ENCODE measurements around the gene SLC45A2.
A peak's percentile ranks its signal among the peaks of the same experiment; 100 is the strongest.
"Not testable (repeated sequence)": the region's sequence is repeated elsewhere in the genome, so short reads cannot be mapped to it uniquely, and the experiment has no call there.

Gene SLC45A2

DNA sequence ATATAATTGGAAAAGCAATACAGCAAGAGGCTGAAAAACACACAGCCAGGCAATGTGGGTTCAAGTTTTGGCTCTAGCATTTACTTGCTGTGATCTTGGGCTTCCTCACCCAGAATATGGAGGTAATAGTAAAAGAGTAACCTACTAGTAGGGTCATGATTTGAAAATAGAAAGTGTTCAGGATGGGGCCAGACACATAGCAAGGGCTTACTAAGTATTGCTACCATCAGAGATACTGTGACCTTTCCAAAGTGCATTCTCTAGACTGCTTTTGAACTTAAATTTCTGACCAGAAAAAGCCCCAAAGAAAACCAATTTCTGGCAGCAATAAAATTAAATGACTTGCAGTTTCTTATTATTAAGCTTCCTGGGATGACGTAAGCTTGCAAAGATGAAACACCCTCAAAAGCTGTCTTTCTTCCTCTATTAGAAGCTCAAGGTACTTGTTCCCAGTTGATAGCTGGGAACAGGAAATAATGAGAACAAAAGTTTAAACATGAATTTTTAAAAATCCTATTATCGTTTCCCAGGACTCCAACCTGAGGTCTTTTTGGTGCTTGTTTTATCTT, 20.3 kb downstream of the SLC45A2 start:
- peak; percentile 19 for DNase-seq

DNA sequence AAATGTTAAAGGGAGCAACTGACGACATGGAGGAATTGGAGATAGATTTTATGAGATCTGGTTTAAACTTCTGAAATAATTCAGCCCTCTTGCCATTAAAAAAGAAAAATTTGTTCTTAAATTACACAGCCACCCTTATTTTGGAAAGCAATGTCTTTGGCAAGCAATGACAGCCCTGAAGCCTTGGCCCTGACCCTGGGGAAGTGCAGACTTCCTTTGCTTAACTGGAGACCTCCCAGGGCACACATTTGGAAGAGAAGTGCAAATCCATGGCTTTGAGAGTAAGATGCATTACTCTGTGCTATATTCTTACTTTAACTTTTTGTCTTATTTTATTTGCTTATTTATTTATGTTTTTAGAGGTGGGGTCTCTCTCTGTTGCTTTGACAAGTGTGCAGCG, 26.3 kb downstream of the SLC45A2 start:
- DNase-seq = no peak

DNA sequence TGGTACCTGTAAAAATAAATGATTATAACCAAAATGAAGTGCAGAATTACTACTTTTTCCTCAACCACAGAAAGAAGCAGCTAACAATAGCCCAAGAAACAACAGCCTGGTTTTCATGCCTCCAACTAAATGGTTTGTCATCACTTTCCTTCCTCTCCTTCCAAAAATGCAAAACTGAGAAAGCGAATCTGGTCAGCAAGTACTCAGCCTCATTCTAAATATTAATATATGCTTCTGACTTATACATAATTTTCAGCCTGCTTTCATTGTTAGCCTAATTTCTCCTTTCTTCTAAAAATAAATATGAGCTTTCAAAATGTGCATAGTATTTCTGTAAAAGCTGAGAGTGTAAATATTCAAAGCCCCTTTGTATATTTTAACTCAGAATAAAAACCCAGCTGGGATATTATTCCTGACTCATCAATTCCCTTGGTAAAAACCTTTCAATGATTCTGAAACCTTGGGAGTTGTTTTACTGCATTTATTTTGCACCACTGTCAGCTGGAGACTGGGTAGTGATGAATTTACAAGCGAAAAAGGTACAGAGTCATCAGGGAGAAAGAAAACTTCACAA, 26.8 kb downstream of the SLC45A2 start:
- DNase-seq = no peak

DNA sequence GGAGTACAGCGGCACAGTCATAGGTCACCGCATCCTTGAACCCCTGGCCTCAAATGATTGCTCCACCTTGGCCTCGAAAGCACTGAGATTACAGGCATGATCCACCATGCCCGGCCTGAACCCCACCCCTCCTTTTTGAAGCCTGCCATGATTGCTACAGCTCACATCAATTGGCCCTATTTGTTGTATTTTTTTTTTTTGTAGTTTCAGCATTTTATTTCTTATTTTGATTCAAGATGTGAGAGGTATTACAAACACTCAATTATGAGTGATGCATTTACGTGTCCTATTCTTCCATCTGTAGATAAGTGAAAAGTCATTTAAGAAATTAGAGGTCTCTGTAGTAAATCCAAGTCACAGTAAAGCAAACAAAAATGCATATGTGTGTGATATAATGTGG, 32.3 kb downstream of the SLC45A2 start:
- not testable (repeated sequence) for DNase-seq

DNA sequence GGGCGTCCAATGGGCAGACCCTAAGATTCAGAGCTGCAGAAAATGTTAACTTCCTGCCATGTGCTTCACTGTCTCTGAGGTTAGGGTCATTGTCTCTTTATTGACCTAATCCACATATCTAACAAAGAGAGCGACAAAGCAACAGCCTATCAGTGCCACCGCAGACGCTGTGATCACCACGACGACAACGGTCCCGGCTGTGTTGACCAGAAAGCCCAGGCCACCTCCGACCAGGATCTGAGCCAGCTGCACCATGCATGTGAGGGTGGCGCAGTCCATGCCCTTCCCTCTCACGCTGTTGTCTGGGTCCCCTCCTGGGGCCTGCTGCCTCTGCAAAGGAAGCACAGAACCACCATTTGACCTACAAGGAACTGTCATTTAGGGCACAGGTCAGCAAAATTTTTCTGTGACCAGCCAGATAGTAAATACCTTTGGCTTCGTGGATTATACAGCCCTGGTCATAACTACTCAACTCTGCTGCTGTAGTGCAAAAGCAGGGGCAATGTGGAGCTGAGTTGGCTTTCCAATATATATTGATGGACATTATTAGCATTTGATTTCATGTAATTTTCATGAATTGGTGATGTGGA, 39.9 kb downstream of the SLC45A2 start:
- DNase-seq = no peak

DNA sequence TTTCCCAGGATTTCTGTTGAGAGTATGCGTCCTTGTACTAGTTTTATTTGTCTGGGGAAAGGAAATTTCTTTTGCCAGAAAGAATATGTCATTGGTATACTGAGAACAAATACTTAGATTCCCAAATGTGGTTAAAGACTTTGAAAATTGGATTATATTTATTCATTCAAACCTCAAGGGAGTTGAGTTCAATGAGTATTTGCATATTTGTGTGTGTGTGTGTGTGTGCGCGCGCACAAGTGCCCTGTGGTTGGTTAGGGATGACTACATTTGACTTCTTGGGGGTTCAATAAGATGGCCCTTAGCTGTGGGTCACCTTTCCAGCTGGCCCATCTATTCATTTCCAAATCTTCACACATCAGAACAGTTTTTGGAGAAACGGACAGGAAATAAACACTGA, 43.4 kb downstream of the SLC45A2 start:
- DNase-seq = no peak

DNA sequence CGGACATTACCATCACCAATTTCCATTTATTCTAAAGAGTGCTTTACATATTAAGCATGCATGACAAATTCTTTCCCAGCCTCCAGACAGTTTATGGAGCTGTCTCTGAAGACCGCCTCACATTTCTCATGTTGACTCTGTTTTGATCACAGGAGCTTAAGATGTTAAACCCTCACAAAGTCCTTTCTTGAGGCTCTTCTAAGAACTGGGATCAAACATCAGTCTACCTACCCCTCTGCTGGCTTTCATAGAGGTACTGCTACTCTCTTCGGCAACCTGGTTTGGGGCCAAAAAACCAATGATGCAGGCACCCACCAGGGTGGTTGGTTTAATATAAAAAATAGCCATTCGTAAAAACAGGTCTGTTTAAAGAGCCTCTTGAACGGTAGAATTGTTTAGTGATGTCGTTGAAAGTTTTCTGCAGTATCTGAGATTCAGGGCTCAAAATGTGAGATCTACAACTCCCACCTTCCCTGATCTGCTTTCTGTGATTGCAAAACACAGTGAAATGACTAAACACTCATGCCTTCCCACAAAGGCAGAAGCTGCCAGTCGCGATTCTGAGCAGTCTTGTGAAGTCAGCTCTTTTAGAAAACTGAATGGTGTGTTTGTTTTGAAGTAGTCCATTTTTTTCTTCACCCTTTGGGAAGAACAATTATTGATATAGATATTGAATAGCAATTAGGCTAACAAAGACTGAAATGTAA, 44.8 kb downstream of the SLC45A2 start:
- DNase-seq = peak; percentile 6

DNA sequence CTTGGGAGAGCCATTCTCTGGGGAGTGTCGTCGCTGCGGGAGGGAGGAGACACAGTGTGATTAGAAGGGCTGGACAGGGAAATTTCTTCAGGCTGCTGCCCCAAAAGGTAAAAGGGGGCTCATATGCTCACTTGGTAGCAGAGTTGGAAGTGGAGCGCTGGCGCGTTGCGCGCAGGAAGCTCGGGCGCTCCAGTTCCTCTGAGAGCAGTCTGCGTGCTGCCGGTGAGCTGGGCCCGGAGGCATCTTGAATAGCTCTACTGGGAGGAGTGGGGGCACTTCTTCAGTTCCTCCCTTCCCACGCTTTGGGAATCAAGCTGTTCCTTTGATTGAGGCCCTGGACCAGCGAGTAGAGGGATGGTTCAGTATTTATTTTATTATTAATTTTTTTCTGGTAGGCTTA, 45.6 kb downstream of the SLC45A2 start:
- no peak for DNase-seq

DNA sequence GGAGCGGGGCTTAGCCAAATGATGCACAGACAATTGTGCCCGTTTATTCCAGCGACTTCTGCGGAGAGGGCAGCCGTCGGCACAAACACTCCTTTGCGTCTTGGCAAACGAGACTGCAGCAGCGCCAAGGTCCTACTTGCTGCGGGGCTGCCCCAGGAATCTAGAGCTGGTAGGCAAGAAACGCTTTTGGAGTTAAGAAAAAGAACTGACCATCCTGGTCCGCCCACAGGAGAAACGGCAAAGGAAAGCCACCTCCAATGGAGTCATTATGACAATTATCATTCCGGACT, 46.0 kb downstream of the SLC45A2 start:
- no peak for DNase-seq

DNA sequence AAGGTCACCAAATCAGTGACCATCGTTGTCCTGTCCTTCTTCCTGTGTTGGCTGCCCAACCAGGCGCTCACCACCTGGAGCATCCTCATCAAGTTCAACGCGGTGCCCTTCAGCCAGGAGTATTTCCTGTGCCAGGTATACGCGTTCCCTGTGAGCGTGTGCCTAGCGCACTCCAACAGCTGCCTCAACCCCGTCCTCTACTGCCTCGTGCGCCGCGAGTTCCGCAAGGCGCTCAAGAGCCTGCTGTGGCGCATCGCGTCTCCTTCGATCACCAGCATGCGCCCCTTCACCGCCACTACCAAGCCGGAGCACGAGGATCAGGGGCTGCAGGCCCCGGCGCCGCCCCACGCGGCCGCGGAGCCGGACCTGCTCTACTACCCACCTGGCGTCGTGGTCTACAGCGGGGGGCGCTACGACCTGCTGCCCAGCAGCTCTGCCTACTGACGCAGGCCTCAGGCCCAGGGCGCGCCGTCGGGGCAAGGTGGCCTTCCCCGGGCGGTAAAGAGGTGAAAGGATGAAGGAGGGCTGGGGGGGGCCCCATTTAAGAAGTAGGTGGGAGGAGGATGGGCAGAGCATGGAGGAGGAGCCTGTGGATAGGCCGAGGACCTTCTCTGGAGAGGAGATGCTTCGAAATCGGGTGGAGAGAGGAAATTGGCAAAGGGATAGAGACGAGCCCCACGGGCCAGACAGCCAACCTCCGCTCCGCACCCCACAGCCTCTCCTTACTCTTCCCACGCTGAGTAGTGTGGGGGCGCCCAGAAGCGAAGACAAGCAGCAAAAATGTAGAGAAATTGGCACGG, 46.6 kb downstream of the SLC45A2 start:
- DNase-seq = no peak

DNA sequence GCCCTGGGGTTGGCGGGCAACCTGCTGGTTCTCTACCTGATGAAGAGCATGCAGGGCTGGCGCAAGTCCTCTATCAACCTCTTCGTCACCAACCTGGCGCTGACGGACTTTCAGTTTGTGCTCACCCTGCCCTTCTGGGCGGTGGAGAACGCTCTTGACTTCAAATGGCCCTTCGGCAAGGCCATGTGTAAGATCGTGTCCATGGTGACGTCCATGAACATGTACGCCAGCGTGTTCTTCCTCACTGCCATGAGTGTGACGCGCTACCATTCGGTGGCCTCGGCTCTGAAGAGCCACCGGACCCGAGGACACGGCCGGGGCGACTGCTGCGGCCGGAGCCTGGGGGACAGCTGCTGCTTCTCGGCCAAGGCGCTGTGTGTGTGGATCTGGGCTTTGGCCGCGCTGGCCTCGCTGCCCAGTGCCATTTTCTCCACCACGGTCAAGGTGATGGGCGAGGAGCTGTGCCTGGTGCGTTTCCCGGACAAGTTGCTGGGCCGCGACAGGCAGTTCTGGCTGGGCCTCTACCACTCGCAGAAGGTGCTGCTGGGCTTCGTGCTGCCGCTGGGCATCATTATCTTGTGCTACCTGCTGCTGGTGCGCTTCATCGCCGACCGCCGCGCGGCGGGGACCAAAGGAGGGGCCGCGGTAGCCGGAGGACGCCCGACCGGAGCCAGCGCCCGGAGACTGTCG, 47.3 kb downstream of the SLC45A2 start:
- no peak for DNase-seq

DNA sequence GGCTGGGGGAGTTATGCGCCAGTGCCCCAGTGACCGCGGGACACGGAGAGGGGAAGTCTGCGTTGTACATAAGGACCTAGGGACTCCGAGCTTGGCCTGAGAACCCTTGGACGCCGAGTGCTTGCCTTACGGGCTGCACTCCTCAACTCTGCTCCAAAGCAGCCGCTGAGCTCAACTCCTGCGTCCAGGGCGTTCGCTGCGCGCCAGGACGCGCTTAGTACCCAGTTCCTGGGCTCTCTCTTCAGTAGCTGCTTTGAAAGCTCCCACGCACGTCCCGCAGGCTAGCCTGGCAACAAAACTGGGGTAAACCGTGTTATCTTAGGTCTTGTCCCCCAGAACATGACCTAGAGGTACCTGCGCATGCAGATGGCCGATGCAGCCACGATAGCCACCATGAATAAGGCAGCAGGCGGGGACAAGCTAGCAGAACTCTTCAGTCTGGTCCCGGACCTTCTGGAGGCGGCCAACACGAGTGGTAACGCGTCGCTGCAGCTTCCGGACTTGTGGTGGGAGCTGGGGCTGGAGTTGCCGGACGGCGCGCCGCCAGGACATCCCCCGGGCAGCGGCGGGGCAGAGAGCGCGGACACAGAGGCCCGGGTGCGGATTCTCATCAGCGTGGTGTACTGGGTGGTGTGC, 48.0 kb downstream of the SLC45A2 start, which contains the start of gene RXFP3:
TSS of gene RXFP3 (plus strand) at position 6 of the 636 bp plus-strand sequence. CDS start at position 361, 355 bp downstream.
- no peak for DNase-seq

DNA sequence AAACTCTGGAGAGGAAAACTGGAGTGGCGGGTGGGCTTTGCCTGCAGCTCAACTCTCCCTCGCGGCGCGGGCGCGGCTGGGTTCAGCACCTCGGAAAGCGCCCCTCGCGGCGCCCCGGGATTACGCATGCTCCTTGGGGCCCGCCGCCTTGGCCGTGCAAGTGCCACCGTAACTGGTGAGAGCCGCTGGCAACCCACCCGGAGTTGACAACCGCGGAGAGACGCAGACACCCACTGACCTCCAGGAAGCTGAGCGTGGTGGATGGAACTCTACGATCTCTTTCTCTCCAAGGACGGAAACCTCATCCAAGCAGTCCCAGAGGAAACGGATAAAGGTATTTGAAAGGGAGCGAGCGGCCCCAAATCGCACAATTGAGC, 48.5 kb downstream of the SLC45A2 start:
- DNase-seq = peak; percentile 9

DNA sequence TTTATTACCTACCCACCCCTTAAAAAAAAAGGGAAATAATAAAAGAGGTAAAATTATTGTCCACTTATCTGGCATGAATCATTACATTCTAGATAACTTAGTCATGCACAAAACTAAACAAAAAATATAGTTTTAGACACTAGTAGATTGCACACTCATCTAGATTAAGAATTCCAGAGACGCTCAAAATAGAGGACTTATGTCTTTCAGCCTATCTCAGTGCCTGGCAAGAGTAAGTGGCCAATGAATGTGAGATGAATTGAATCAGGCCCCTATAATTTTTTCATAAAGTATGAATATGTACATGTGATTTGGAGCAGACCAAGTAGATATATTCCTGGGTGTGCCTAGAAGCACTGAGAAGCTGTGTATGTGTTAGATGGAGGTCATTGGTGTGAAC, 50.3 kb downstream of the SLC45A2 start:
- no peak for DNase-seq

DNA sequence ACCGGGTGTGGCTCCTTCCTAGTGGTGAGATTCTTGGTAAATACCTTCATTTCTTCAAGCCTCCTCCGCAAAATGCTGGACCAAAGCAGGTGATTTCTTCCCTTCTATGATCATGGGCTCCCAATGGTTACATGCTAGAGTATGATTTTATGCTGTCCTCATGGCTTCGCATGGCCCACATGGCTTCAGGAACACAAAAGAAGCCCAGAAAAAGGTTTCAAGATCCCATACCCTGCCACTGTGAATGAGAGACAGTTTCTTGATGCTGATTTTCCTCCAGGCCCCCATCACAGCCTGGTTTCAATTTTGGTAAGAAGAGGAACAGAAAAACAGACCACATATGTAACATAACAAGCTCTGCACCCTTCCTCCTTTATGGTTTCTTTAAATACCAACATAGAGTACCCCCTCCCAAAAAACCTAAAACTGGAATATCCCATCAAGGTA, 50.7 kb downstream of the SLC45A2 start:
- DNase-seq = no peak

DNA sequence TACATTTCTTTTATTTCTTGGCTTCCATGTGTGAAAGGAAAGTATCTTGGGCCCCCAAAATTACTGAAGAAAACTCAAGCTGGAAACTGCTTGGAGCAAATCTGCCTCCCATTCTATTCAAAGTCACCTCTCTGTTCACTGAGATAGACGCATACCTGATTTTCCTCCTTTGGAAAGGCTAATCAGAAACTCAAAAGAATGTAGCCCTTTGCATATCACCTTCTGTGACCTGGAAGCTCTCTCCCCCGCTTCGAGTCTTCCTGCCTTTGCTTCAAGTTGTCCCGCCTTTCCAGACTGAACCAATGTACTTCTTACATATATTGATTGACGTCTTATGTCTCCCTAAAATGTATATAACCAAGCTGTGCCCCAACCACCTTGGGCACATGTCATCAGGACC, 53.4 kb downstream of the SLC45A2 start:
- DNase-seq = no peak

DNA sequence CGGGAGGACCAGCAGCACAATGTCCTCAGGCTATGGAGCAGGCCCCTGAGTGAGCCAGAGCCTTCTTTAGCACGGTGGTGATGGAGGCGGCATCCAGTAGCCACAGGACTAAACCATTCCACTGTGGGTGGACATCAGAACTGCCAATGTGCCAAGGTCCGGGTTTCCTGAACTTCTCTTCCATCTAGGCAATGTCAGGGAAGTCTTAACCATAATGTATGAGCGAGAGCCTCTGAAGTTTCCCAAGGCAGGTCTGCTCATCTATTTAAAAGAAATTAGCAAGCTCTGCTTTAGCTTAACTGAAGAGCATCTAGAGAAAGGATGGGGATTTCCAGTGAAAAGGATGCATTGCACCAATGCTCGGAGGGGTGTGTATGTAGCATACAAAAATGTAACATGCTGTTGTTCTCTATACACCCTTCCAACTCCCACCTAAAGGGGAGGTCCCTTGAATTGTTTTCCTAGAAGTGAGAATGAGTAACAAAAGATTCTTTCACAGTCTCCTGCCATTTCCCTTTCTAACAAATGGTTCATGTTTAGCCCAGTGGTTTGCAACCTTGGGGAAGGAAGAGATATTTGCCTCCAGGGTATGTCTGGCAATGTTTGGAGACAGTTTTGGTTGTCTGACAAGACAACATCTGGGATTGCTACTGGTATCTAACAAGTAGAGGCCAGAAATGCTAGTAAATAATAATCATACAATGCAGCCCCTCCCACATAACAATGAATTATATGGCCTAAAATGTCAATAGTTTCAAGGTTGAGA, 54.4 kb downstream of the SLC45A2 start:
- DNase-seq = no peak

DNA sequence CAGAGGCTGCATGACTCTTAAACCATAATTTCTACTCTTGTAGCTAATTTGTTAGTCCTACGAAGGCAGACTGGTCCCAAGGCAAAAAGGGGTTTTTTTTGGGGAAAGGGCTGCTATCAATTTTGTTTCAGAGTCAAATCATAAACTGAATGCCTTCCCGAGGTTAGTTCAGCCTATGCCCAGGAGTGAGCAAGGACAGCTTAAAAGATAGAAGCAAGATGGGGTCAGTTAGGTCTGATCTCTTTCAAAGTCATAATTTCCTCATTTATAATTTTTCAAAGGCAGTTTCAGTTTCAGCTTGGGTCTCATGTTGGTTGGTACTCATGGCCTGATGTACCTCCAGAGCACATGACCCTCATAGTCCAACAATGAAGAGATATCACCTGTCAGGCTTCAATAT, 56.2 kb downstream of the SLC45A2 start:
- no peak for DNase-seq

DNA sequence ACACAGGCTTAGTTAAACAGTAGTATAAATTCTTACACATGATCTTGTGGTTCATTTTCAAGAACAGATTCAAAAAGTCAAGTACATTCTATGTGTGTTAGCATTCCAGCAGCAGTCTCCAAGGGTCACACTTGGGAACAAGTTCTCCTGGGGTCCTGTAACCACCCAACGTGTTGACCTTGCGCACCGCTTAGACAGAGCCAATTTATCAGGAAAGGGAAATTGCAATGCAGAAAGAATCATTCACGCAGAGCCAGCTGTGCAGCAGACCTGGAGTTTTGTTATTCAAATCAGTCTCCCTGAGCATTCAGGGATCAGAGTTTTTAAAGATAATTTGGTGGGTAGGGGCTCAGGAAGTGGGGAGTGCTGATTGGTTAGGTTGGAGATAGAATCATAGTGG, 56.8 kb downstream of the SLC45A2 start:
- DNase-seq = no peak

DNA sequence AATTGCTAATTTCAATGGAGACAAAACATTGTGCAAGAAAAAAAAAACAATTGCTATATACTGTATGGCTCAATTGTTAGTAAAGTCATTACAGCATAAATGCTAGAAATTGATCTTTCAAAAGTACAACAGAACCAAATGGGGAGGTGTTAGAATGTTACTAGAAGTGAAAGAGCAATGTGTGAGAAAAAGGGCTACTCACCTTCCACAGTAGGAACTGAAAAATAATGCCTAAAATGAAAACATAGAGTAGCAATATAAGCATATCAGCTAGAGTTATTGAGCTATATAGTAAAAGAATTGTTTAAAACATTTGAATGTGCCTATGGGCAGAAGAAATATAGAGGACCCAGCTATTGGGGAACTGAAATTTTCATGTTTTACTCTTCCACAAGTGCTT, 59.2 kb downstream of the SLC45A2 start:
- no peak for DNase-seq

DNA sequence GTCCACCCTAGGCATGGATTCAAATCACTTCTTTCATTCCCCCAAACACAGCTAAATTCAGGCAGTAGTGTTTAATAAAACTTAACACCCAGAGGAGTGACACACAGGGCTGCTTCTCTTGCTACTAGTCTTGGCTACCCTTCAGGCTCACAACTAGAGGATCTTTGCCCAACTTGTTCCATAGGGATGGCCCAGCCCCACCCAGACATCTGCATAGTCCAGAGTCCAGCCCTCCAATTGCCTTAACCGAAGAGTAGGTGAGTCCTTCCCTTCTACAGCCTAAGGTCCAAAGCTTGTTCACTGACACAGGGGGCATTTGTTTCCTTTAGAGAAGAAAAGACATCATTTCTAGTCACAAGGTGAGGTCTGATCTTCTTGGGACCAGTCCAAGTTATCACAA, 63.5 kb downstream of the SLC45A2 start:
- no peak for DNase-seq

DNA sequence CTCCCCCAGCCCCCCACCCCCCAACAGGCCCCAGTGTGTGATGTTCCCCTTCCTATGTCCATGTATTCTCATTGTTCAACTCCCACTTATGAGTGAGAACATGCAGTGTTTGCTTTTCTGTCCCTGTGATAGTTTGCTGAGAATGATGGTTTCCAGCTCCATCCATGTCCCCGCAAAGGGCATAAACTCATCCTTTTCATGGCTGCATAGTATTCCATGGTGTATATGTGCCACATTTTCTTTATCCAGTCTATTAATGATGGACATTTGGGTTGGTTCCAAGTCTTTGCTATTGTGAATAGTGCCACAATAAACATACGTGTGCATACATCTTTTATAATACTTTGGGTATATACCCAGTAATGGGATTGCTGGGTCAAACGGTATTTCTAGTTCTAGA, 69.6 kb downstream of the SLC45A2 start:
- DNase-seq = not testable (repeated sequence)
